ENCODE results near the gene PSMD9. TPM values are rescaled to one million over a fixed set of nuclear protein-coding genes. Genes with fewer than 3 reads are reported as not detected.
A peak's percentile ranks its signal among the peaks of the same experiment; 100 is the strongest.

Gene PSMD9
- total and polyA plus RNA-seq, 2 experiments from 2014 or later = 32.7 to 36.3 TPM

- Histone ChIP-seq H3K4me1 (ENCODE audit: insufficient read depth) (peaks cover 14% of the 10 kb centered on the region), H3K9me2 (ENCODE audit: insufficient read depth) (no peaks in the 10 kb centered on the region), H3K79me2 (replicated peaks; ENCODE audit: insufficient read depth) (no peaks in the 10 kb centered on the region), H3F3A (replicated peaks; ENCODE audit: low read depth) (0 out of 2 replicates have a peak, but pooled peaks cover 4% of the 10 kb centered on the region), H2AFZ (peak overlapping the region; percentile 49), H3K4me2 (peak overlapping the region; percentile 39; the same call in 1 of the 2 replicates), H3K4me3 (no peak overlapping the region), H3K27ac (ENCODE audit: low read depth) (0 out of 2 replicates have a peak overlapping the region, but pooled peaks have one; percentile 21), H3K36me3 (ENCODE audit: insufficient read depth) (no peaks in the 10 kb centered on the region; the same call in 1 of the 2 replicates), H3K27me3 (ENCODE audit: insufficient read depth) (no peaks in the 10 kb centered on the region), H4K20me1 (replicated peaks; ENCODE audit: insufficient read depth) (no peaks in the 10 kb centered on the region)
- Mint-ChIP-seq H3K27me3 (ENCODE audit: insufficient read depth, low read depth, poor library complexity) (peaks cover 1% of the 10 kb centered on the region), H3K9me3 (no peaks in the 10 kb centered on the region; the same call in 2 of the 3 replicates), H3K4me1 (peaks cover 21% of the 10 kb centered on the region), H3K4me3 (no peak overlapping the region; the same call in 2 of the 3 replicates), H3K27ac (0 out of 2 replicates have a peak overlapping the region, but pooled peaks have one; percentile 41), H3K36me3 (ENCODE audit: low read depth) (peaks cover 4% of the 10 kb centered on the region; the same call in 1 of the 3 replicates)
- DNase-seq (ENCODE audit: low spot score) (no peak), ATAC-seq (peak; percentile 40)
- TF ChIP-seq CTCF (conservative IDR thresholded peaks at IDR 0.05; ENCODE audit: low read depth in 2 of 2) (no peak), EZH2phosphoT487 (IDR thresholded peaks at IDR 0.05; ENCODE audit: unreplicated experiment) (no peak), ETS1 (IDR thresholded peaks at IDR 0.05) (no peak), CREB1 (CRISPR knock-in tag; IDR thresholded peaks at IDR 0.05; ENCODE audit: low read depth) (no peak), STAT1 (IDR thresholded peaks at IDR 0.05; ENCODE audit: unreplicated experiment) (no peak), POLR2AphosphoS5 (IDR thresholded peaks at IDR 0.05; ENCODE audit: low read depth) (no peak), ZNF462 (CRISPR knock-in tag; IDR thresholded peaks at IDR 0.05) (no peak), JUNB (IDR thresholded peaks at IDR 0.05; ENCODE audit: unreplicated experiment) (no peak), REST (IDR thresholded peaks at IDR 0.05; ENCODE audit: unreplicated experiment) (no peak), ZNF331 (CRISPR knock-in tag; IDR thresholded peaks at IDR 0.05; ENCODE audit: low read depth) (no peak), EZH2 (IDR thresholded peaks at IDR 0.05; ENCODE audit: low read depth, unreplicated experiment) (no peak)
Measured at GRCh38 chr12:121932914-121933521, 44.4 kb downstream of the PSMD9 start.

Measured in GM23338 (cell line).